Adrenal gland (tissue), 12 donors: Measurements from ENCODE around the gene RELT. TPM values are rescaled to one million over a fixed set of nuclear protein-coding genes. Genes with fewer than 3 reads are reported as not detected.

Source experiments
- DNase-seq, 7 donors: peaks; one replicate each; pipeline ENCODE4 v3.0.0-alpha.2; 2019 to 2020
- H3K27ac ChIP-seq, 5 donors: fragments of 200-600 bp; sonication (generic) in 4 of 5; 1 replicate in 3 of 5; 2 replicates in 2 of 5; pipeline versions ENCODE4 v1.5.1 to v1.8.0; 2016 to 2020; ENCODE audit warnings: mild to moderate bottlenecking in 1 of 5
- H3K27me3 ChIP-seq: fragments of 200-600 bp; 2 replicates; pipeline ENCODE4 v1.8.0; 2021
- H3K36me3 ChIP-seq, 2 donors: fragments of 200-600 bp; replicated peaks in 1 of 2; 1 replicate in 1 of 2; 2 replicates in 1 of 2; pipeline versions ENCODE4 v1.5.1 to v1.8.0; 2018 to 2022
- H3K4me1 ChIP-seq, 2 donors: fragments of 200-600 bp; replicated peaks in 1 of 2; 1 replicate in 1 of 2; 2 replicates in 1 of 2; pipeline versions ENCODE4 v1.5.1 to v1.8.0; 2018 to 2021
- H3K4me3 ChIP-seq, 4 donors: fragments of 200-600 bp; sonication (generic) in 3 of 4; one replicate each; pipeline ENCODE4 v1.5.1; 2016 to 2018
- H3K9me3 ChIP-seq, 3 donors: fragments of 200-600 bp; sonication (generic) in 1 of 3; replicated peaks in 1 of 3; 1 replicate in 2 of 3; 2 replicates in 1 of 3; pipeline versions ENCODE4 v1.5.1 to v1.8.0; 2016 to 2021
- POLR2A ChIP-seq, 2 donors: fragments of 450-650 bp; IDR thresholded peaks; one replicate each; pipeline ENCODE4 v1.6.1; 2017; ENCODE audit warnings: antibody characterized with exemption in 2 of 2, mild to moderate bottlenecking in 2 of 2, moderate library complexity in 1 of 2
- WGBS, 4 donors: extraction: QIAGEN DNeasy Blood & Tissue Kit in 2 of 4; methylation state at CpG; one replicate each; pipeline versions ENCODE4 v1.1.5 to v1.1.7; 2013 to 2017; 5-methylcytosine and 5-hydroxymethylcytosine counted together
- intact Hi-C, 2 donors: fragments of 100-400 bp; cut with DNase I; formaldehyde crosslinking; loops; one replicate each; pipeline versions ENCODE4 v1.14.1 to v1.15.0; 2022 to 2023
- polyA plus RNA-seq, 3 donors: library from polyadenylated mRNA; stranded (reverse); fragments of 200-250 nt in 2 of 3; fragments of 350-450 nt in 1 of 3; fragmentation: Illumina TruSeq in 1 of 3; extraction: RNeasy Lipid Tissue Mini Kit (QIAGEN cat#74804) in 1 of 3; gene quantifications; one replicate each; pipeline ENCODE4 v1.2.3, GENCODE V29; 2013 to 2014
- total RNA-seq, 9 donors: library from RNA; depleted of rRNA in 4 of 9; stranded (reverse); fragments of >200 nt in 4 of 9; fragments of 120-200 nt in 1 of 9; fragmentation: NEBNext Ultra II Directional in 1 of 9; extraction: Animal tissue kit (Norgen Biotek cat#: 25700) in 1 of 9; gene quantifications; one replicate each; pipeline versions ENCODE4 v1.1.0 to v1.2.4, GENCODE V29; 2013 to 2023
- TF ChIP-seq, protein P1 (sequence below), 6 experiments: fragments of 450-650 bp in 4 of 6; fragments of 200-600 bp in 2 of 6; sonication (generic) in 1 of 6; IDR thresholded peaks; 1 replicate in 5 of 6; 2 replicates in 1 of 6; pipeline versions ENCODE4 v1.5.1 to v1.8.0; 2016 to 2021; ENCODE audit warnings: antibody characterized with exemption in 6 of 6, mild to moderate bottlenecking in 2 of 6, moderate library complexity in 1 of 6
- donor health status: healthy with polysubstance abuse.
- donor health status: Bipolar disorder and iron deficiency.
- donor health status: DM: yes; HTN: yes; CAD: no.
- donor health status: DM: no; HTN: no; CAD: no.
- donor health status: DM: no; HTN: no; CAD: no.
- donor health status: DM: yes; HTN: yes; CAD: no.

Gene RELT
- total and polyA plus RNA-seq, 12 donors, result 0.73 to 8.7 (median 5.2) TPM

DNA sequence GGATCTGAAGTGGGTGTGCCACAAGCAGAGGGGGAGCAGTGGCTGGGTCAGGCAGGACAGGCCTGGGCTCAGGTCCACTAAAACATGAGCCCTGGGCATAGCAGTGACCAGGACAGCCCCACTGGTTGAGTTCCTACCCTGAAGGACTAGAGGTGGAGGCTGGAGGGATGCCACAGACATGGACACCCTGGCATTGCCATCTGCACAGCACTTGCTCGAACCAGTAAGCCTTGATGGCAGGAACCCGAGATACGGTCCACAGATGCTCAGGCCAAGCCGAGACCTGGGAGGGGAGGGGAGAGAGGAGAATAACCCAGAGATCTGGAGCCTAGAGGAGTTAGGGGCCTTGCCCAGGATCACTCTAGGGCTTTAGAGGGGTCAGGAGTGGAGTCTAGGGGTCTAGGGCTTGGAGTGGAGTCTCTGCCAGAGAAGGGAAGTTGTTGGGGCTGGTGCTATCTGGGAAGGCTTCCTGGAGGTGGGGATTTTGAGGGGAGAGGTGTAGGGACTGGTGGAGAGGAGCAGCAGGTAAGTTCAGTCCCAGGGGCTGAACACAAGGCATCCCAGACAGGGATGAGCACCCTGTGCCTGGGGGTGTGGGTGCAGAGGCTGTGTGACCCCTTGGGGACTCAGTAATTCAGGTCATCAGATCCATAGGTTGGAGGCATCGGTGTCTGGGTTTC, 30.6 kb upstream of the RELT start:
- H3K4me3 ChIP-seq, result no peak overlapping the region
- no peaks in the 10 kb centered on the region for H3K27me3 ChIP-seq
- no peak for TF ChIP-seq POLR2A (IDR thresholded peaks at IDR 0.05)
- TF ChIP-seq, protein P1, sequence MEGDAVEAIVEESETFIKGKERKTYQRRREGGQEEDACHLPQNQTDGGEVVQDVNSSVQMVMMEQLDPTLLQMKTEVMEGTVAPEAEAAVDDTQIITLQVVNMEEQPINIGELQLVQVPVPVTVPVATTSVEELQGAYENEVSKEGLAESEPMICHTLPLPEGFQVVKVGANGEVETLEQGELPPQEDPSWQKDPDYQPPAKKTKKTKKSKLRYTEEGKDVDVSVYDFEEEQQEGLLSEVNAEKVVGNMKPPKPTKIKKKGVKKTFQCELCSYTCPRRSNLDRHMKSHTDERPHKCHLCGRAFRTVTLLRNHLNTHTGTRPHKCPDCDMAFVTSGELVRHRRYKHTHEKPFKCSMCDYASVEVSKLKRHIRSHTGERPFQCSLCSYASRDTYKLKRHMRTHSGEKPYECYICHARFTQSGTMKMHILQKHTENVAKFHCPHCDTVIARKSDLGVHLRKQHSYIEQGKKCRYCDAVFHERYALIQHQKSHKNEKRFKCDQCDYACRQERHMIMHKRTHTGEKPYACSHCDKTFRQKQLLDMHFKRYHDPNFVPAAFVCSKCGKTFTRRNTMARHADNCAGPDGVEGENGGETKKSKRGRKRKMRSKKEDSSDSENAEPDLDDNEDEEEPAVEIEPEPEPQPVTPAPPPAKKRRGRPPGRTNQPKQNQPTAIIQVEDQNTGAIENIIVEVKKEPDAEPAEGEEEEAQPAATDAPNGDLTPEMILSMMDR (IDR thresholded peaks at IDR 0.05), result no peak
- H3K36me3 ChIP-seq, result no peaks in the 10 kb centered on the region
- intact Hi-C loops, result loop anchor here in 1 of 2 donors (10.0 kb wide), 1 partner anchor 309 kb away; no protein-coding TSS in a partner anchor
- peak overlapping the region in 1 of 5 donors; percentile 65 for H3K27ac ChIP-seq
- WGBS, 4 donors, result 79 to 87% (median 84%) methylated on average over 5 of the region's 5 CpGs
- H3K9me3 ChIP-seq, result no peaks in the 10 kb centered on the region
- DNase-seq, result no peak
- peaks cover 5 to 17% of the 10 kb centered on the region in 2 donors for H3K4me1 ChIP-seq

DNA sequence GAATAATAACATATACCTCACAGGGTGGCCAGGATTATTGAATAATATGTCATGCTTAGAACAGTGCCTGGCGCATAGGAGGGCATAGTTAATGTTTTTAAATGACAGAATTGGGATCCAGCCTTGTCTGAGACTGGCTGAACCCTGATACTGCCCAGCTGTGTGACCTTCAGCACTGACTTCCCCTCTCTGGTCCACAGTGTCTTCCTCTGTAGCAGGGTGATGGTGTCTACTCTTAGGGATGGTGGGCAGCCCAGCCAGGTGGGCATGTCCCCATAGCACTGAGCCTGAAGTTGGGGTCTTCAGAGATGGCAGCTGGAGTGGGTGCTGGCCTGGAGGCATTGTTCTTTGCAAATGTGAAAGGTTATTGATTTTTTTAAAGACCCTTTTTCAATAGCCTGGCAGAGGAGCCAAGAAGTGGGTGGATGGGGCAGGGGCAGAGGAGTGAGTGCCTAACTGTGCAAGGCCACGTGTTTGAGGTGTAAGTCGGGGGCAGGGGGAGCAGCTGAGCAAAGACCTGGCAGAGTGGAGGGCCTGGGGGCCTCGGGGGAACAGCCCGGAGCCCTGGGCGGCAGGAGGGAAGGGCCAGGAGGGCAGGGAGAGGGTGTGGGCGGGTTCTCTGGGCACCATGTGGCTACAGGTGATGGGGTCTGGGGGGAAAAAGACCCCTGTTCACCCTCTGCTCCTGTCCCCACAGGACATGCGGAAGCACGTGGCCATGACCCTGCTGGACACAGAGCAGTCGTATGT, 29.8 kb upstream of the RELT start:
- TF ChIP-seq, protein P1 (IDR thresholded peaks at IDR 0.05), result no peak
- TF ChIP-seq POLR2A (IDR thresholded peaks at IDR 0.05), result no peak
- Histone ChIP-seq H3K4me3 (no peak overlapping the region), H3K27me3 (no peaks in the 10 kb centered on the region), H3K36me3 (no peaks in the 10 kb centered on the region), H3K4me1 (peaks cover 5 to 17% of the 10 kb centered on the region in 2 donors), H3K27ac (no peak overlapping the region), H3K9me3 (no peaks in the 10 kb centered on the region)
- 71 to 80% (median 76%) methylated on average over 9 to 10 of the region's 10 CpGs for WGBS, 4 donors
- no peak for DNase-seq
- intact Hi-C loops, result loop anchor here in 1 of 2 donors (10.0 kb wide), 1 partner anchor 308 kb away; no protein-coding TSS in a partner anchor

DNA sequence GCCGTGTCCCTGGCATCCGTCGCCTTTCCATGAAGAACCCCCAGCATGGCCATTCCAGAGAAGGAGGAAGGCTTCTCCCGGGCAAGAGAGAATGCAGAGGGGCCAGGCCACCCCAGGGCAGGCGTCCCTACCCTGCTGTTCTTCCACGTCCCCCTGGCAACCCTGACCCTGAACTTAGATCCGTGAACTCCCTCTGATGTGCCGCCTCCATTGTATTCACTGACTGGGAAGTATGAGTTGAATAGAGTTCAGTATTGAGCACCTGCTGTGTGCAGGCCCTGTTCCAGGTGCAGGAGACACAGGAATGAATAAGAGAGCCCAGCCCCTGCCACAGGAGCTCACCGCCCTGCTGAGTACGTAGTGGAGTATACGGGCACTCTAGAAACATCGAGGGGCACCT, 29.1 kb upstream of the RELT start:
- H3K27me3 ChIP-seq, result no peaks in the 10 kb centered on the region
- intact Hi-C loops, result loop anchor here in 1 of 2 donors (10.0 kb wide), 1 partner anchor 308 kb away; no protein-coding TSS in a partner anchor
- no peak overlapping the region for H3K27ac ChIP-seq
- H3K36me3 ChIP-seq, result no peaks in the 10 kb centered on the region
- TF ChIP-seq, protein P1 (IDR thresholded peaks at IDR 0.05), result no peak
- no peak for TF ChIP-seq POLR2A (IDR thresholded peaks at IDR 0.05)
- WGBS, 4 donors, result 78 to 91% (median 87%) methylated on average over 5 to 12 of the region's 12 CpGs
- H3K9me3 ChIP-seq, result no peaks in the 10 kb centered on the region
- H3K4me3 ChIP-seq, result no peak overlapping the region
- peaks cover 5 to 17% of the 10 kb centered on the region in 2 donors for H3K4me1 ChIP-seq
- no peak for DNase-seq

DNA sequence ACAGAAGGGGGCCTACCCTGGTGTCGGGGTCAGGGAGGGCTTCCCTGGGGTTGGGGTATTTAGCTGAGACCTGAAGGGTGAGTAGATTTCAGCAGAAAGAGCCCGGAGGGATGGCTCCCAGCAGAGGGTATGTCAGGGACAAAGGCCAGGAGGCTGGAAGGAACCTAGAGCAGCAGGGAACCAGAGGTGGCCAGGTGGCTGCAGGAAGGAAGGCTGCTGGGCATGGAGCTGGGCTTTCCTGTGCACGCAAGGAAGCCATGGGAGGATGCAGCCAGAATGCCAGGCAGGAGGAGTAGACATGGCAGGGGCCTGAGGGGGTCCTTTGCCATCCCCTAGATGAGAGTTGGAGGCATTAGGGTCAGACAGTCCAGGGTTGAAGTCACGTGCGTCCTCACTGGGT, 27.4 kb upstream of the RELT start:
- Histone ChIP-seq H3K27me3 (no peaks in the 10 kb centered on the region), H3K36me3 (no peaks in the 10 kb centered on the region), H3K27ac (no peak overlapping the region), H3K9me3 (no peaks in the 10 kb centered on the region), H3K4me3 (no peak overlapping the region), H3K4me1 (peaks cover 0 to 8% of the 10 kb centered on the region in 2 donors)
- TF ChIP-seq POLR2A (IDR thresholded peaks at IDR 0.05), result no peak
- TF ChIP-seq, protein P1 (IDR thresholded peaks at IDR 0.05), result no peak
- WGBS, 4 donors, result 86 to 92% (median 87%) methylated on average over 5 of the region's 5 CpGs
- DNase-seq, result no peak
- intact Hi-C loops, result loop anchor here in 1 of 2 donors (10.0 kb wide), 1 partner anchor 306 kb away; no protein-coding TSS in a partner anchor
